Measurements from ENCODE around the gene PYCARD. TPM values are rescaled to one million over a fixed set of nuclear protein-coding genes. Genes with fewer than 3 reads are reported as not detected.

The PYCARD gene
- total RNA-seq (2022; extraction: Qiagen RNA extraction) = 23.8 to 40.1 TPM (median 36.2 TPM) in 5 replicates

DNA sequence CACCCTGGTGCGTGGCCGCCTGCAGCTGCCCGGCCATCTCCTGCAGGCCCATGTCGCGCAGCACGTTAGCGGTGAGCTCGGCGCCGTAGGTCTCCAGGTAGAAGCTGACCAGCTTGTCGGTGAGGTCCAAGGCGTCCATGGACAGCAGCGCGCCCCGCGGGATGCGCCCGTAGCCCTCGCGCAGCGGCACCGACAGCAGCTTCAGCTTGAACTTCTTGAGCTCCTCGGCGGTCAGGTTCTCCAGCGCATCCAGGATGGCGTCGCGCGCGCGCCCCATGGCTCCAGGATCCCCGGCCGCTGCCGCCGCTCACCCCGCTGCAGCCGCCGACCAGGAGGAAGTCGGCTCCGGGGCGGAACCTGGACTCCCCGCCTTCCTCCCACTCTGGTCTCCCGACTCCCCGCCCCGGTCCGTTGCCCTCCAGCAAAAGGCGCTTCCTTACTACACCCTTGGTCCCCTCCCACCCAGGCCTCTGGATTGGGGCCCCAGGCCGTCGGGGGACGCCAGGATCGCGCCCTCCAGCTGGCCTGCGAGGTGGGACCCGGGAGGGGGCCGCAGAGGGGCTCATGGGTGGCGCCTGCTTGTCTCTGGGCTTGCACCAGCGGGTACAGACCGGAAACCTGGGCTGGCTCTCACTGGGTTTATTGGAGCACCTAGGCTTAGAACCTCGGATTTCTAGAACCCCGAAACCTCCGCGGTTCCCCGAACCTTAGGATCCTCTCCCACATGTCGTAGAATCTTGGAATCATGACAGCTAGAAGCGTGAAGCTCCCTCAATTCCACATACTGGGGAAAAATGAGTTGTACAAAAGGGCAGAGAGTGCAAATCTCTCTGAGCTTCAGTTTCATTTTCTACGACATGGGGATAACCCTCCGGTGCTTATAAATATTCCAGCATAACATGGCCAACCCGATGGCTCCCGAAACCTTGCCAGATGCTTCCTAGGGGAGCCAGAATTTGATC is at the start of gene PYCARD:
TSS of gene PYCARD (minus strand) at position 347 of the 962 bp plus-strand sequence. CDS start at position 277, 70 bp downstream.

DNA sequence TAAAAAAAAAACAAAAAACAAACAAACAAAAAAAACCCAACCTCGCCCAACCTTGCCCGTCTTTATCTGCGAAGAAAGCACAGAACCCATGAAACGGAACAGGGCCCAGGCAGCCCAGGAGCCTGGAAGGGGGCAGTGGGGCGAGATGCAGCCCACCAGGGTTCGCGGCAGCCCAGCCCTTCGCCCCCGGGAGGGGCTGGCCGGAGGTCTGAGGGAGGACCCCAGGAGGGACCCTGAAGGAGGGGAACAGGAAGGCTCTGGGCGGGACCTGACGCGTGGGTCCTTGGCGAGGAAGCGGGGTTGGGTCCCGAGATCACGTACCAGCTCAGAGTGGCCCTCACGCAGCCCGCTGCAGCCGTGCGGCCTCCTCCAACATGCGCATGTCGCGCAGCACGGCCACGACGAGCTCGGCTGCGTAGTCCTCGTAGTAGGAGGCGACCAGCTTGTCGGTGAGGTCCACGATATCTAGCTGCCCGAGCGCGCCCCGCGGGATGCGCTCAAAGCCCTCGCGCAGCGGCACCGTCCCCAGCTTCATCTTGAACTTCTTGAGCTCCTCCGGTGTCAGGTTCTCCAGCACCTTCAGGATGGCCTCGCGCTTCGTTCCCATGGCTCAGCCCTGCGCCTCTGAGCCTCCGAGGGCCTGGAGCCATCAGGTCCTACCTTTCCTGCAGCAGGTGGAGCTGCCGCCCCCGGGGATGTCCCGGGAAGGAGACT is 14.0 kb upstream of the PYCARD start, which contains the start of gene PYDC1:
TSS of gene PYDC1 (minus strand) at position 714 of the 714 bp plus-strand sequence. CDS start at position 607, 107 bp downstream.

DNA sequence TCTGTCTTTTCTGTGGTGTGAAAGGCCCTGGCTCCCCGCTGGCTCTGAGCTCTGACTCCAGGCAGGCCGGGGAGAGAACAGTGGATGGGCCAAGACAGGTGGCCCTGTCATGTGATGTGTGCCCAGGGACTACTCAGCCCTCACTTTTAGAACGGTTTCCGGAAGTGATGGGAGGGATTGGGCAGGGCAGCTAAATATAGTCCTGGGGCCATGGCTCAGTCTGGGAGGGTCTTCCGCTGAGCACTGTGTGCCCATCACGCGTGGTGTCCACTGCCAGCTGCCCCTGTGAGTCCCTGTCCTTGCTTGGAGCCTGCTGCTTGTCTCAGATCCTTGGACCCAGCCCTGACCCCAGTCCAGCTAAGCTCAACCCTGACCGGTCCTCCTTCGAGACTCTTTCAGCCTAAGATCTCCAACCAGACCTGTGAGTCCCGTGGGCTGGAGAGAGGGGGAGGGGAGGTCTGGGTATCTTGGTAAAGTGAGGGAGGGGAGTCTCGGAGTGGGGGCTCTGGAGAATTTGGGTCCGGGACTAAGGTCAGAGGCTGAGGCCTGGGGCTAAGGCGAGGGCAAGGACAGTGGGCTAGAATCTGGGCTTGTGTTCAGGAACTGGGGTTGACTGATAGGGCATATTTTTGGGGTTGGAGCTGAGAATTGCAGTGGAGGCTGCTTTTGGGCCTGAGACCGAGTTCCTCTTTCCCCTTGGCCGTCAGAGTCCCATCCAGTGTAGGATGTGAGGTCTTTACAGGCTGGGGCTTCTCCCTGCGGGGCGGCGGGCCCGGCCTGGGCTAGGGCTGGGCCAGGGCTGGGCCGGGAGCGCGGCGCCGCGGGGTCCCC is 11.5 kb upstream of the PYCARD start, which contains the start of gene TRIM72:
TSS of gene TRIM72 (plus strand) at position 243 of the 831 bp plus-strand sequence. CDS start 620 bp downstream, outside the sequence.

DNA sequence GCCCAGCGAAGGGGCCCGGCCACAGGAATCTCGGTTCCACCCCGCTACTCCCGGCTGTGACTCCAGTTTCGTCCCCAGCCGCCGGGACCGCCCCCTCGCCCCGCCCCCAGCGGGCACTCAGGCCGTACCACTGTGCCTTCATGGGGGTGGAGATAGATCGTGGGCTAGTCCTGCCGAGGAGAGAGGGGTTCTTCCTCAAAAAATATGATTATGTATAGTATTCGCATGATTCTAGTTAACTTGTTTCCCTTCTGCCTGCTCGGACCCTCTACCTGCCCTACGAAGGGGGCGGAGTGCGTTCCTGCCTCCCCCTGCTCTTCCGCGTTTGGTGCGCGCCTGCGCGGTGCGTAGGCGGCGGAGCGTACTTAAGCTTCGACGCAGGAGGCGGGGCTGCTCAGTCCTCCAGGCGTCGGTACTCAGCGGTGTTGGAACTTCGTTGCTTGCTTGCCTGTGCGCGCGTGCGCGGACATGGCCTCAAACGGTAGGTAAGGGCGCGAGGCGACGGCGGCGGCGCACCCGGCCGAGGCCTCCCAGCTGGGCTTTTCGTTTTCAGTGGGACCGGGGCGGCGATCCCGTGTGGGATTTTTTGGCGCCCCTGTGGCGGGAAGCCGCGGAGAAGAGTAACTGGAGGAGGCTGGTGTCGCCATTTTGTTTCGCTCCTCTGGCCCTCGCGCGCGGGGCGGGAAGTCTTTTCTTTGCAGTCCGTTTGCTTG is 22.7 kb downstream of the PYCARD start, which contains the start of gene FUS:
TSS of gene FUS (plus strand) at position 393 of the 713 bp plus-strand sequence. CDS start at position 469, 76 bp downstream.

Other genes starting within 250 kb of the PYCARD start
- gene SETD1A, start 245.0 kb downstream of the PYCARD start, total RNA-seq (2022; extraction: Qiagen RNA extraction) = 17.7 to 19.7 TPM (median 18.3 TPM) in 5 replicates
- gene HSD3B7, start 217.6 kb downstream of the PYCARD start, total RNA-seq (2022; extraction: Qiagen RNA extraction) = 13.6 to 15.9 TPM (median 13.9 TPM) in 5 replicates
- 1.4 to 2.1 TPM (median 1.6 TPM) in 5 replicates for gene STX1B, start 192.1 kb downstream of the PYCARD start, total RNA-seq (2022; extraction: Qiagen RNA extraction)
- gene STX4, start 169.2 kb downstream of the PYCARD start, total RNA-seq (2022; extraction: Qiagen RNA extraction) = 56.8 to 66.1 TPM (median 64.4 TPM) in 5 replicates
- gene ZNF668, start 128.5 kb downstream of the PYCARD start, total RNA-seq (2022; extraction: Qiagen RNA extraction) = 13.3 to 19.8 TPM (median 14.5 TPM) in 5 replicates
- 9.1 to 11.4 TPM (median 10.2 TPM) in 5 replicates for gene ZNF646, start 128.3 kb downstream of the PYCARD start, total RNA-seq (2022; extraction: Qiagen RNA extraction)
- gene PRSS53, start 113.8 kb downstream of the PYCARD start, total RNA-seq (2022; extraction: Qiagen RNA extraction) = 1.0 to 2.5 TPM (median 1.6 TPM) in 5 replicates
- gene VKORC1, start 108.0 kb downstream of the PYCARD start, total RNA-seq (2022; extraction: Qiagen RNA extraction) = 98.3 to 147 TPM (median 140 TPM) in 5 replicates
- 46.0 to 56.1 TPM (median 52.2 TPM) in 5 replicates for gene BCKDK, start 94.4 kb downstream of the PYCARD start, total RNA-seq (2022; extraction: Qiagen RNA extraction)
- gene KAT8, start 85.1 kb downstream of the PYCARD start, total RNA-seq (2022; extraction: Qiagen RNA extraction) = 45.0 to 51.2 TPM (median 48.2 TPM) in 5 replicates
- gene PRSS8, start 67.0 kb downstream of the PYCARD start, total RNA-seq (2022; extraction: Qiagen RNA extraction) = 0.83 to 1.4 TPM (median 1.2 TPM) in 5 replicates
- gene PRSS36, start 52.7 kb downstream of the PYCARD start, total RNA-seq (2022; extraction: Qiagen RNA extraction) = 0.84 to 1.9 TPM (median 1.1 TPM) in 5 replicates
- gene FUS, start 22.6 kb downstream of the PYCARD start, total RNA-seq (2022; extraction: Qiagen RNA extraction) = 505 to 637 TPM (median 514 TPM) in 5 replicates
- gene TRIM72, start 11.4 kb upstream of the PYCARD start, total RNA-seq (2022; extraction: Qiagen RNA extraction) = 0.01 to 0.10 TPM (median 0.05 TPM) in 5 replicates
- not detected in 5 replicates for gene PYDC1, start 14.4 kb upstream of the PYCARD start, total RNA-seq (2022; extraction: Qiagen RNA extraction)
- gene ITGAM, start 57.2 kb upstream of the PYCARD start, total RNA-seq (2022; extraction: Qiagen RNA extraction) = 1.1 to 1.9 TPM (median 1.7 TPM) in 5 replicates
- gene ITGAX, start 152.4 kb upstream of the PYCARD start, total RNA-seq (2022; extraction: Qiagen RNA extraction) = 1.0 to 1.5 TPM (median 1.1 TPM) in 5 replicates
- 0.02 to 0.06 TPM (median 0.05 TPM) in 3 of 5 replicates, not detected in the others for gene ITGAD, start 190.6 kb upstream of the PYCARD start, total RNA-seq (2022; extraction: Qiagen RNA extraction)
- gene COX6A2, start 225.6 kb upstream of the PYCARD start, total RNA-seq (2022; extraction: Qiagen RNA extraction) = not detected in 5 replicates
- gene ZNF843, start 240.0 kb upstream of the PYCARD start, total RNA-seq (2022; extraction: Qiagen RNA extraction) = 0.13 to 0.23 TPM (median 0.18 TPM) in 5 replicates

Data from A549 treated with Hydrocortisone at 1 μM for 4 hours (cell line).